ENCODE measurements around the gene FABP6. TPM values are rescaled to one million over a fixed set of nuclear protein-coding genes. Genes with fewer than 3 reads are reported as not detected.
"Not testable (repeated sequence)": the region's sequence is repeated elsewhere in the genome, so short reads cannot be mapped to it uniquely, and the experiment has no call there.

The FABP6 gene
- total RNA-seq, 4 donors from 2014 or later: not detected

DNA sequence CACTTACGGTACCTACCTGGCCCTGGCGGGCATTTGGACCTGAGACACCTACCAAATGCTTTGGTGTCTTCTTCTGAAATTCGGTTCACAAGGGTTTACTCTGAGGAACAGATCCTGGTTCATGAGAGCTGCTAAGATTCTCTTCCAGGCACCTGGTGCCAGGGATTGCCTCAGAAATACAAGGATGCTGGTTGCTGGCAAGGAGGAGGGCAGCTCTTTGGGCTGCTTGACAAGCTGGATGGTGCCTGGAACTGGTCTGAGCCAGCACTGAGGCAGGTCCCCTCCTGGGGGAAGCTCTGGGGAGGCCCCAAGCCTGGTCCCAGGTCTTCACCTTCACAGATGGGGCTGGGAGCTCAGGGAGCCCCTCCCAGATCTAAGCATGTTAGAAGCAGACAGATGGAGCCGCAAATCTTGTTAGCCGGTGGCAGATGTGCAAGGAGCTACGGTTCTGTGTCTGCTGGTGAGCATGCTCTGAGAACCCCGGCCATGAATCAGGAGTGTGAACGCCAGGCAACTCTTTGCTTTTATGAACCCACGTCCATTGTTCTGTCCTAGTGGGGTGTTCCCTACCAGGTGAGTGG is 16.3 kb downstream of the FABP6 start:
- TF ChIP-seq, protein P1, sequence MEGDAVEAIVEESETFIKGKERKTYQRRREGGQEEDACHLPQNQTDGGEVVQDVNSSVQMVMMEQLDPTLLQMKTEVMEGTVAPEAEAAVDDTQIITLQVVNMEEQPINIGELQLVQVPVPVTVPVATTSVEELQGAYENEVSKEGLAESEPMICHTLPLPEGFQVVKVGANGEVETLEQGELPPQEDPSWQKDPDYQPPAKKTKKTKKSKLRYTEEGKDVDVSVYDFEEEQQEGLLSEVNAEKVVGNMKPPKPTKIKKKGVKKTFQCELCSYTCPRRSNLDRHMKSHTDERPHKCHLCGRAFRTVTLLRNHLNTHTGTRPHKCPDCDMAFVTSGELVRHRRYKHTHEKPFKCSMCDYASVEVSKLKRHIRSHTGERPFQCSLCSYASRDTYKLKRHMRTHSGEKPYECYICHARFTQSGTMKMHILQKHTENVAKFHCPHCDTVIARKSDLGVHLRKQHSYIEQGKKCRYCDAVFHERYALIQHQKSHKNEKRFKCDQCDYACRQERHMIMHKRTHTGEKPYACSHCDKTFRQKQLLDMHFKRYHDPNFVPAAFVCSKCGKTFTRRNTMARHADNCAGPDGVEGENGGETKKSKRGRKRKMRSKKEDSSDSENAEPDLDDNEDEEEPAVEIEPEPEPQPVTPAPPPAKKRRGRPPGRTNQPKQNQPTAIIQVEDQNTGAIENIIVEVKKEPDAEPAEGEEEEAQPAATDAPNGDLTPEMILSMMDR (IDR thresholded peaks at IDR 0.05): no peak
- TF ChIP-seq POLR2A (IDR thresholded peaks at IDR 0.05): no peak
- no peaks in the 10 kb centered on the region for H3K36me3 ChIP-seq
- no peaks in the 10 kb centered on the region for H3K27me3 ChIP-seq
- intact Hi-C loops (cut with DNase I): no loop called here
- peaks cover 5 to 13% of the 10 kb centered on the region in 2 donors for H3K4me1 ChIP-seq
- H3K9me3 ChIP-seq: no peaks in the 10 kb centered on the region
- WGBS, 2 donors: 88 to 96% methylated on average over 8 of the region's 9 CpGs
- H3K27ac ChIP-seq: no peak overlapping the region
- no peak for DNase-seq
- H3K4me3 ChIP-seq (replicated peaks in 1 of 3): no peak overlapping the region

- intact Hi-C loops (cut with DNase I); H3K4me3 ChIP-seq (replicated peaks in 1 of 3); H3K9me3 ChIP-seq; H3K36me3 ChIP-seq; H3K27me3 ChIP-seq: not testable (repeated sequence)
- Histone ChIP-seq H3K4me1 (peaks cover 29 to 50% of the 10 kb centered on the region in 2 donors), H3K27ac (peak overlapping the region in 2 of 3 donors; percentile 72 to 81)
- 95 to 96% methylated on average over 1 of the region's 1 CpG for WGBS, 2 donors
- DNase-seq: peak; percentile 12 to 40
Measured at GRCh38 chr5:160249570-160249969, 20.3 kb downstream of the FABP6 start.

DNA sequence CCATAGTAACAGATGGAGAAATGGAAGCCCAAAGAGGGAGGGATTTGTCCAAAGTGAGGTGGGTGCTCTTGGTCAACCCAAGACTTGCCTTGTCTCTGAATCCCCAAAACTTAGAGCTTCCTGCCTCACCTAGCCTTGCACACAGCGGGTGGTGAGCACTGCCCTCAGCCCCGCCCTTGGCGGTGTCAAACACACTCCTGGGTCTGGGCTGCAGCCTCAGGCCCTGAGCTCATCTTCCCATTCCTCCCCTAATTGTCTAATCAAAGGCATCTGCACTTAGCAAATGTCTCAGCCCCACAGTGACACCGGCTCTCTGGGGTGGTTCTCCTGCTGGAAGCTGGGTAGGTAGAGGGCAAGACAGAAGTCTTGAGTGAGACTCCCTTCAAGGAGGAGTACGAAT is 20.9 kb downstream of the FABP6 start:
- no peak for TF ChIP-seq POLR2A (IDR thresholded peaks at IDR 0.05)
- TF ChIP-seq, protein P1 (IDR thresholded peaks at IDR 0.05): no peak
- 93 to 98% methylated on average over 5 of the region's 5 CpGs for WGBS, 2 donors
- Histone ChIP-seq H3K4me1 (peaks cover 29 to 50% of the 10 kb centered on the region in 2 donors), H3K4me3 (replicated peaks in 1 of 3) (no peak overlapping the region), H3K27me3 (no peaks in the 10 kb centered on the region), H3K36me3 (no peaks in the 10 kb centered on the region), H3K27ac (peak overlapping the region in 2 of 3 donors; percentile 72 to 81), H3K9me3 (no peaks in the 10 kb centered on the region)
- intact Hi-C loops (cut with DNase I): no loop called here
- DNase-seq: no peak

GRCh38 chr5:160250826-160251225 is 21.5 kb downstream of the FABP6 start:
- Histone ChIP-seq H3K36me3 (no peaks in the 10 kb centered on the region), H3K27ac (peak overlapping the region in 2 of 3 donors; percentile 72 to 81), H3K4me1 (peaks cover 29 to 50% of the 10 kb centered on the region in 2 donors), H3K4me3 (replicated peaks in 1 of 3) (no peak overlapping the region), H3K27me3 (no peaks in the 10 kb centered on the region), H3K9me3 (no peaks in the 10 kb centered on the region)
- no peak for DNase-seq
- intact Hi-C loops (cut with DNase I): no loop called here
- TF ChIP-seq, protein P1 (IDR thresholded peaks at IDR 0.05): no peak
- no peak for TF ChIP-seq POLR2A (IDR thresholded peaks at IDR 0.05)
- WGBS, 2 donors: 88 to 91% methylated on average over 2 of the region's 2 CpGs

GRCh38 chr5:160251406-160252155 is 22.3 kb downstream of the FABP6 start:
- TF ChIP-seq POLR2A (IDR thresholded peaks at IDR 0.05): no peak
- TF ChIP-seq, protein P1 (IDR thresholded peaks at IDR 0.05): no peak
- 80 to 85% methylated on average over 14 of the region's 14 CpGs for WGBS, 2 donors
- H3K36me3 ChIP-seq: no peaks in the 10 kb centered on the region
- peaks cover 29 to 50% of the 10 kb centered on the region in 2 donors for H3K4me1 ChIP-seq
- DNase-seq: peak; percentile 12 to 43
- H3K27ac ChIP-seq: peak overlapping the region; percentile 61 to 81 (median 72)
- H3K27me3 ChIP-seq: no peaks in the 10 kb centered on the region
- intact Hi-C loops (cut with DNase I): no loop called here
- no peaks in the 10 kb centered on the region for H3K9me3 ChIP-seq
- no peak overlapping the region for H3K4me3 ChIP-seq (replicated peaks in 1 of 3)
